GM18519 (cell line): ENCODE results near the gene CABLES1.
"Not testable (repeated sequence)": the region's sequence is repeated elsewhere in the genome, so short reads cannot be mapped to it uniquely, and the experiment has no call there.

ENCODE experiments used
- ATAC-seq: cut with Tn5 transposase; IDR thresholded peaks from one replicate; pipeline ENCODE4 v1.9.1; 2021; ENCODE audit warnings: mild to moderate bottlenecking, moderate library complexity; ENCODE audit not compliant: unreplicated experiment, low FRiP score

The CABLES1 gene

GRCh38 chr18:23259701-23260681 is 124.7 kb downstream of the CABLES1 start:
- no peak for ATAC-seq

- ATAC-seq: no peak
Observed at GRCh38 chr18:23260926-23261590, 125.8 kb downstream of the CABLES1 start.

- ATAC-seq: no peak
Observed at GRCh38 chr18:23263551-23264235, 128.4 kb downstream of the CABLES1 start.

- no peak for ATAC-seq
Observed at GRCh38 chr18:23265682-23266399, 130.6 kb downstream of the CABLES1 start.

- no peak for ATAC-seq
Observed at GRCh38 chr18:23266717-23267446, 131.6 kb downstream of the CABLES1 start.

GRCh38 chr18:23267447-23267776 is 132.1 kb downstream of the CABLES1 start:
- no peak for ATAC-seq

- ATAC-seq: no peak
Observed at GRCh38 chr18:23268641-23269040, 133.4 kb downstream of the CABLES1 start.

- ATAC-seq: not testable (repeated sequence)
Observed at GRCh38 chr18:23269068-23269467, 133.8 kb downstream of the CABLES1 start.

- no peak for ATAC-seq
Observed at GRCh38 chr18:23269928-23270327, 134.6 kb downstream of the CABLES1 start.

- ATAC-seq: no peak
Observed at GRCh38 chr18:23270986-23271680, 135.8 kb downstream of the CABLES1 start.

GRCh38 chr18:23272498-23273232 is 137.4 kb downstream of the CABLES1 start:
- no peak for ATAC-seq

- no peak for ATAC-seq
Observed at GRCh38 chr18:23273443-23273966, 138.2 kb downstream of the CABLES1 start.

- no peak for ATAC-seq
Observed at GRCh38 chr18:23274638-23275482, 139.6 kb downstream of the CABLES1 start.

GRCh38 chr18:23276451-23276850 is 141.2 kb downstream of the CABLES1 start:
- ATAC-seq: no peak

GRCh38 chr18:23277399-23277798 is 142.1 kb downstream of the CABLES1 start:
- ATAC-seq: no peak

GRCh38 chr18:23279931-23280330 is 144.6 kb downstream of the CABLES1 start:
- ATAC-seq: no peak

- ATAC-seq: no peak
Observed at GRCh38 chr18:23280844-23281243, 145.6 kb downstream of the CABLES1 start.
